ENCODE data around the gene TCF19. TPM values are rescaled to one million over a fixed set of nuclear protein-coding genes. Genes with fewer than 3 reads are reported as not detected.
"Not testable (repeated sequence)": the region's sequence is repeated elsewhere in the genome, so short reads cannot be mapped to it uniquely, and the experiment has no call there.

TCF19 gene
- total RNA-seq, 3 donors from 2014 or later, result 5.3 to 13.2 (median 7.3) TPM

DNA sequence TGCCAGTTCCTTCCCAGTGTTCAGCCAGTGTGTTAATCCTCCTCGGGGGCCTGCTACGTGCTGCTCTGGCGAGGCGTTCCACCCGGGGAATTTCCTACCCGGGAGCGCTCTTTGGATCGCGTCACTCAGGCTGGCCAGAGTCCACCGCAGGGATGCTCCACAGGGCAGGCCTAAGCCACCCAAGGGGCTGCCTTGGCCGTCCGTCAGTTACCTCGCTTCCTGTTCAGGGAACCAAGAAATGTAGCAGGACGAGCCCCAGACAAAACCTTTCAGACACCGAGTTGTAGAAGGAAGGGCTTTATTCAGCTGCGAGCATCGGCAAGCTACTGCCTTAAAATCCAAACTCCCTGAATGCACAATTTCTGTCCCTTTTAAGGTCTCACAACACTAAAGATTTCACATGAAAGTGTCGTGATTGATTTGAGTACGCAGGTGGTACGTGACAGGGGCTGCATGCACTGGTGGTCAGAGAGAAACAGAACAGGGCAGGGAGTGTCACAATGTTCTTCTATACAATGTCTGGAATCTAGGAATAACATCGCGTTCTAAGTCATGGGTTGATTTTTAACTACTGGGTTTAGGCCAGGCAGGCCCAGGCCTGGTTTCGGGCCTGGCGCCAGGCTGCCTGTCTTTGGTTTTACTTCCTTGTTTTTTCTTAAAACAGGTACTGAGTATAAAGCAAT, 27.8 kb downstream of the TCF19 start:
- TF ChIP-seq, protein P1, sequence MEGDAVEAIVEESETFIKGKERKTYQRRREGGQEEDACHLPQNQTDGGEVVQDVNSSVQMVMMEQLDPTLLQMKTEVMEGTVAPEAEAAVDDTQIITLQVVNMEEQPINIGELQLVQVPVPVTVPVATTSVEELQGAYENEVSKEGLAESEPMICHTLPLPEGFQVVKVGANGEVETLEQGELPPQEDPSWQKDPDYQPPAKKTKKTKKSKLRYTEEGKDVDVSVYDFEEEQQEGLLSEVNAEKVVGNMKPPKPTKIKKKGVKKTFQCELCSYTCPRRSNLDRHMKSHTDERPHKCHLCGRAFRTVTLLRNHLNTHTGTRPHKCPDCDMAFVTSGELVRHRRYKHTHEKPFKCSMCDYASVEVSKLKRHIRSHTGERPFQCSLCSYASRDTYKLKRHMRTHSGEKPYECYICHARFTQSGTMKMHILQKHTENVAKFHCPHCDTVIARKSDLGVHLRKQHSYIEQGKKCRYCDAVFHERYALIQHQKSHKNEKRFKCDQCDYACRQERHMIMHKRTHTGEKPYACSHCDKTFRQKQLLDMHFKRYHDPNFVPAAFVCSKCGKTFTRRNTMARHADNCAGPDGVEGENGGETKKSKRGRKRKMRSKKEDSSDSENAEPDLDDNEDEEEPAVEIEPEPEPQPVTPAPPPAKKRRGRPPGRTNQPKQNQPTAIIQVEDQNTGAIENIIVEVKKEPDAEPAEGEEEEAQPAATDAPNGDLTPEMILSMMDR (IDR thresholded peaks at IDR 0.05), result no peak
- DNase-seq (peak; percentile 79 to 87 (median 84)), ATAC-seq (peak; percentile 59)
- no peak overlapping the region for H3K4me3 ChIP-seq
- intact Hi-C loops (cut with DNase I, micrococcal nuclease), result no loop called here
- H3K36me3 ChIP-seq (ENCODE audit: low read depth), result no peaks in the 10 kb centered on the region
- H3K9me3 ChIP-seq, result no peaks in the 10 kb centered on the region
- H3K4me1 ChIP-seq (ENCODE audit: low read depth), result peaks cover 14% of the 10 kb centered on the region

DNA sequence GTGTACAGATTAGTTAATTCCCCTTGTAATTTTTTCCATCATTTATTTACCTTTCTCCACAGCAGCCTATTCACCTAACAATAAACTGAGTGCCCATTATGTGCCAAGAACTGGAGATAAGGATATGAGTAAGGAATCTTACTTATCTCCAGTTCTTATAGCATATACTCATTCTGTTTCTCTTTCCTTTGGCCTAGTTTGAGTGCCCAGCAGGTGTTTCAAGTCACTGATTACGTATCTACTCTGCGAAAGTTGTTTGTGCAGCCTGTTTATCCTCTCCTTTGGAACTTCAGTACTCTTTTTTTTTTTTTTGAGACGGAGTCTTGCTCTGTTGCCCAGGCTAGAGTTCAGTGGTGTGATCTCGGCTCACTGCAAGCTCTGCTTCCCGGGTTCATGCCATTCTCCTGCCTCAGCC, 29.4 kb downstream of the TCF19 start:
- TF ChIP-seq, protein P1 (IDR thresholded peaks at IDR 0.05), result no peak
- intact Hi-C loops (cut with DNase I, micrococcal nuclease), result no loop called here
- no peak overlapping the region for H3K4me3 ChIP-seq
- DNase-seq, result peak in 1 of 3 donors; percentile 62
- peaks cover 14% of the 10 kb centered on the region for H3K4me1 ChIP-seq (ENCODE audit: low read depth)
- peak; percentile 91 for ATAC-seq
- no peaks in the 10 kb centered on the region for H3K36me3 ChIP-seq (ENCODE audit: low read depth)
- no peaks in the 10 kb centered on the region for H3K9me3 ChIP-seq

DNA sequence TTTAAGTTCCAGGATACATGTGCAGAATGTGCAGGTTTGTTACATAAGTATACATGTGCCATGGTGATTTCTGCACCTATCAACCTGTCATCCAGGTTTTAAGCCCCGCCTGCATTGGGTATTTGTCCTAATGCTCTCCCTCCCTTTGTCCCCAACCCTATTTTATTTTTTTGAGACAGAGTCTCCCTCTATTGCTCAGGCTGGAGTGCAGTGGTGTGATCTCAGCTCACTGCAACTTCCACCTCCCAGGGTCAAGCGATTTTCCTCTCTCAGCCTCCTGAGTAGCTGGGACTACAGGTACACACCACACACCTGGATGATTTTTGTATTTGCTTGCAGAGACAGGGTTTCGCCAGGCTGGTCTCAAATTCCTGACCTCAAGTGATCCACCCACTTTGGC, 30.8 kb downstream of the TCF19 start:
- not testable (repeated sequence) for ATAC-seq

DNA sequence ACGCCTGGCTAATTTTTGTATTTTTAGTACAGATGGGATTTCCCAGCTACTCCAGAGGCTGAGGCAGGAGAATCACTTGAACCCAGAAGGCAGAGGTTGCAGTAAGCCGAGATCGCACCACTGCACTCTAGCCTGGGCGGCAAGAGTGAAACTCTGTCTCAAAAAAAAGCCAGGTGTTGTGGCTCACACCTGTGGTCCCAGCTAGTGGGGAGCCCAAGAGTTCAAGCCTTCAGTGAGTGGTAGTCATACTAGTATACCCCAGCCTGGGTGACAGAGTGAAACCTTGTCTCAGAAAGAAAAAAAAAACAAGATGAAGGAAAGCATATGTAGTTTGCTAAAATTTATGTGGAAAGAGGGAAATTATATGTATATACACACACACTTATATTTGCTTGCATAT, 32.1 kb downstream of the TCF19 start:
- TF ChIP-seq, protein P1 (IDR thresholded peaks at IDR 0.05), result no peak
- no peak for ATAC-seq
- Histone ChIP-seq H3K4me3 (no peak overlapping the region), H3K9me3 (no peaks in the 10 kb centered on the region), H3K36me3 (ENCODE audit: low read depth) (no peaks in the 10 kb centered on the region), H3K4me1 (ENCODE audit: low read depth) (peaks cover 14% of the 10 kb centered on the region)
- intact Hi-C loops (cut with DNase I, micrococcal nuclease), result loop anchor here (5.0 to 10.0 kb wide), 2 partner anchors 53 to 174 kb away; partner anchors contain the start of gene PSORS1C2 (in 2 of the 2)
- no peak for DNase-seq

More for the DNA sequence above, 30.8 kb downstream of the TCF19 start:
- intact Hi-C loops (cut with DNase I, micrococcal nuclease); DNase-seq; H3K36me3 ChIP-seq (ENCODE audit: low read depth); H3K9me3 ChIP-seq; H3K4me3 ChIP-seq: not testable (repeated sequence)
- H3K4me1 ChIP-seq (ENCODE audit: low read depth), result peaks cover 14% of the 10 kb centered on the region

DNA sequence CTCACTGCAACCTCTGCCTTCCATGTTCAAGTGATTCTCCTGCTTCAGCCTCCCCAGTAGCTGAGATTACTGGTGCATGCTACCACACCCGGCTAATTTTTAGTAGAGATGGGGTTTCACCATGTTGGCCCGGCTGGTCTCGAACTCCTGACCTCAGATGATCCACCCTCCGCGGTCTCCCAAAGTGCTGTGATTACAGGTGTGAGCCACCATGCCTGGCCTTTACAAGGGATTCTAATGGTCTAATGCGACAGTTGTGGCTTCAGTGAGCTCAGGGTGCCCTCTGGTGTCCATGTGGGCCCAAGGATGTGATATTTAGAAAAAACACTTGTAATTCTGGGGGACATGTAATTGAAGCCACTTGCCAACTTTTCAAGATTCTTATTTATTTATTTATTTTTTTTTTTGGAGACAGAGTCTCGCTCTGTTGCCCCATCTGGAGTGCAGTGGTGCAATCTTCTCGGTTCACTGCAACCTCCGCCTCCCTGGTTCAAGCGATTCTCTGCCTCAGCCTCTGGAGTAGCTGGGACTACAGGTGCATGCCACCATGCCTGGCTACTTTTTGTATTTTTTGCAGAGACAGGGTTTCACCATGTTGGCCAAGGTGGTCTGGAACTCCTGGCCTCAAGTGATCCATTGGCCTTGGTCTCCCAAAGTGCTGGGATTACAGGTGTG, 34.2 kb downstream of the TCF19 start:
- H3K4me3 ChIP-seq; H3K36me3 ChIP-seq (ENCODE audit: low read depth); H3K9me3 ChIP-seq: not testable (repeated sequence)
- intact Hi-C loops (cut with DNase I, micrococcal nuclease), result loop anchor here (5.0 to 10.0 kb wide), 2 partner anchors 55 to 172 kb away; partner anchors contain the start of gene PSORS1C2 (in 2 of the 2)
- TF ChIP-seq, protein P1 (IDR thresholded peaks at IDR 0.05), result peak; percentile 32
- ATAC-seq, result peak; percentile 55
- peaks cover 12% of the 10 kb centered on the region for H3K4me1 ChIP-seq (ENCODE audit: low read depth)
- DNase-seq, result peak; percentile 71 to 93 (median 84)

DNA sequence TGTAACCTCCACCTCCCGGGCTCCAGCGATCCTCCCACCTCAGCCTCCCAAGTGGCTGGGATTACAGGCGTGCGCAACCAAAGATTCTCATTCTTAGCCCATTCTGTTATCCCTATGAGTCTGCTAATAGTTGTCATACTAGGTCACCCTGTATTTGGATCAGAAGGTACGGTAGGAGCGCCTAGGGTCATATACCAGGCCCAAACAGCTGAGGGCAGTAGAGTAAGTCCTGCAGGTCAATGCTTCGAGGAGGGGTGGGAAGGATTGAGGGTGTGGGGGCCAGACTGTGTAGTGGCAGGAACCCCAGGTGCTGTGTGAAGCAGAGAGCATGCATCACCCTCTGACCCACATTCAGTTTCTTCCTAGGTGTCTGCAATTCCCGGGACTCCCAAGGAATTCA, 34.8 kb downstream of the TCF19 start:
- TF ChIP-seq, protein P1 (IDR thresholded peaks at IDR 0.05), result no peak

More for the DNA sequence above, 34.8 kb downstream of the TCF19 start:
- H3K9me3 ChIP-seq, result no peaks in the 10 kb centered on the region
- intact Hi-C loops (cut with DNase I, micrococcal nuclease), result loop anchor here (5.0 to 10.0 kb wide), 2 partner anchors 56 to 172 kb away; partner anchors contain the start of gene PSORS1C2 (in 2 of the 2)
- H3K4me3 ChIP-seq, result no peak overlapping the region
- peaks cover 12% of the 10 kb centered on the region for H3K4me1 ChIP-seq (ENCODE audit: low read depth)
- ATAC-seq, result no peak
- H3K36me3 ChIP-seq (ENCODE audit: low read depth), result no peaks in the 10 kb centered on the region
- DNase-seq, result no peak

Data from mucosa of descending colon (tissue), 3 donors.